HG03469 (cell line): ENCODE results near the gene PARN.
"Not testable (repeated sequence)": the region's sequence is repeated elsewhere in the genome, so short reads cannot be mapped to it uniquely, and the experiment has no call there.

Experiments used
- ATAC-seq: cut with Tn5 transposase; IDR thresholded peaks from one replicate; pipeline ENCODE4 v1.9.1; 2021; ENCODE audit warnings: mild to moderate bottlenecking, moderate library complexity, moderate number of reproducible peaks; ENCODE audit not compliant: unreplicated experiment

PARN gene

DNA sequence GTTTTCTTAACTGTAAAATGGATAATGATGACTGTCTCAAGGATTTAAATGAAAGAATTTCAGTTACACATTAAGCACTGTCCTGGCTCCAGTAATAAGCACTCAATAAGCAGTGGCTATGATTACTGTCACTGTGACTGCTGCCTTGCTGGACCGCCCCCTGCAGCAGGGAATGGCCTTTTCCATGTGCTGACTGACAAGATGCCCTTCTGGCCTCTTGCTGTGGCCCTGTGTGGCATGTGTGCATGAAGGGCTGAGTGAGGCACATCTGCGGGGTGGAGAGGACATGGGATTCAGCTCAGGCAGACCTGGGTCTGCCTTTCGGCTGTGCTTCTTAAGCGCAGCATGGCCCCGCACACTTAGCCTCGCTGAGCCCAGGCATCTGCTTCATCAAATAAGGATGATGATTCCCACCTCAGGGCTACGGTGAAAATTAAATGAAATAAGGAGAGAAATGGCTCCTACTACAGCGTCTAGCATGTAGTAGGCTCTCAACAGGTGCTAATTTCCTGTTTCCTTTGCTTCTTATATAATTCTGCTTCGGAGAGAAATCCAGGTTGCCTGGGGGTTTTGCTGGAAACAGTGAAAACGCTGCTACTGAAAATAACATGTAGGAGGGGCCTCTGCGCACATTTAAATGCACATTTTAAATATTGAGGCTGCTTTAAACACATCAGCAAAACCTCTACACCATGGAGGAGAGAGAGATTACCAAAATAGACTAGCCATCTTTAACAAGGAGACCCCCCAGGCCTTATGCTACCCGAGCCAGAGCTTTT, 183.9 kb downstream of the PARN start:
- no peak for ATAC-seq

DNA sequence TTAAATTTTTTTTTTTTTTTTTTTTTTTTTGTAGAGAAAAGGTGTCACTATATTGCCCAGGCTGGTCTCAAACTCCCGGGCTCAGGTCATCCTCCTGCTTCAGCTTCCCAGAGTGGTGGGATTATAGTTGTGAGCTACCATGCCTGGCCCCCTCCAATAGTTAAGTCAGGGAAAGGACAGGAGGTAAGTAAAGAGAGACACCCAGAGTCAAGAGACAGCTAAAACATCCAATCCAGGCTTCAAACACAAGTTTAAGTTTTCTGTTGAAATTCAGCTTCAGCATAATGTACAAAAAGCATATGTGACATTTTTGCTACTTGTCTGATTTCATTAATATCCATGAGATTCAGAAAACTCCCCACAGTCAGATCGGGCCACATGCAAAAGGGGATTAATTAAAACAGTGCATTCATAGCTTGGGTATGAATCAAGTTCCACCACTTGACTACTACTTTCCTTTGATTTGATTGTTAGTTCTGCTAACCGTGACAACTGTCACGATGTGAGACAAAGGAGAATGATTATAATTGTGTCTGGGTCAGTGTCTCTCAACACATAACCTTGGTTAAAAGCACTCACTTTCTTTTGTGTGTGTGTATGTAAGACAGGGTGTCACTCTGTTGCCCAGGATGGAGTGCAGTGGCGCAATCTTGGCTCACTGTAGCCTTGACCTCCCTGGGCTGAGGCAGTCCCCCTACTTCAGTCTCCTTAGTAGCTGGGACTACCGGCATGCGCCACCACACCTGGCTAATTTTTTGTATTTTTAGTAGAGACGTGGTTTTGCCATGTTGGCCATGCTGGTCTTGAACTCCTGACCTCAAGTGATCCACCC, 184.9 kb downstream of the PARN start:
- ATAC-seq, result no peak

- not testable (repeated sequence) for ATAC-seq
Measured at GRCh38 chr16:14441533-14441932, 188.5 kb downstream of the PARN start.

DNA sequence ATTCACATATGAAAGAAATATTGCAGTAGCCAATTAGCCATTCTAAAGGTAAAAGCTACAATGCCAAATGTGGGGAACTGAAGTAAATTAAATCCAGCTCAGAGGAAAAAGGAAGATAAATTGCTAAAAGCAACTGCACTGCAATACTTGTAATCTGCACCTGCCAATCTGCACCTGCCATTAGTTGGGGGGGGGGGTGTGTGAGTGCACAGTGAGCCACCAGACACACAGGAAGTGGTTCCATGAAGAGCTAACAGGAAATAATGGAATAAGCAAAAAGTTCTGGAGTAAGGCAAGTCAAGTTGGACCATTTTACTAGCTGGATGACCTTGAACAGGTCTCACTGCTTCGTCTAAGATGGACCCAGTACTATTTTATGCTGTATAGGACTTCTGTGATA, 191.8 kb downstream of the PARN start:
- ATAC-seq, result no peak

DNA sequence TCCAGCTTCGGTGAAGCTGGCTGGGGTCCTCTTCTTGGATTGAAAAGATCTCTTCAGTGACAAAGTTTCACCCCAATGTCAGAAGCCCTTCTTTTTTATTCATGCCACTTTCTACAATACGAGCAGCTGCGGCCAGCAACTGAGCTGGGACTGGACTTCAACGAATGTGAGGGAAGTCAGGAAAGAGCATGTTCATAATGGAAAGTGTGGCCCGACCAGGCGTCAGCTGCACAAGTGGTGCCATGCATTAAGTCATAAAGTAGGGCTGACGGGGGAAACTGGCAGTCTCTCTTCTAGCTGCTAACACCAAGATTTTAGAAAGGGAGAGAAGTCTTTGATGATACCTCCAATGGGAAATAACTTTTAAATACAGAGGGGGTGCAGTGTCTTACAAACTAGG, 192.6 kb downstream of the PARN start:
- ATAC-seq, result no peak

DNA sequence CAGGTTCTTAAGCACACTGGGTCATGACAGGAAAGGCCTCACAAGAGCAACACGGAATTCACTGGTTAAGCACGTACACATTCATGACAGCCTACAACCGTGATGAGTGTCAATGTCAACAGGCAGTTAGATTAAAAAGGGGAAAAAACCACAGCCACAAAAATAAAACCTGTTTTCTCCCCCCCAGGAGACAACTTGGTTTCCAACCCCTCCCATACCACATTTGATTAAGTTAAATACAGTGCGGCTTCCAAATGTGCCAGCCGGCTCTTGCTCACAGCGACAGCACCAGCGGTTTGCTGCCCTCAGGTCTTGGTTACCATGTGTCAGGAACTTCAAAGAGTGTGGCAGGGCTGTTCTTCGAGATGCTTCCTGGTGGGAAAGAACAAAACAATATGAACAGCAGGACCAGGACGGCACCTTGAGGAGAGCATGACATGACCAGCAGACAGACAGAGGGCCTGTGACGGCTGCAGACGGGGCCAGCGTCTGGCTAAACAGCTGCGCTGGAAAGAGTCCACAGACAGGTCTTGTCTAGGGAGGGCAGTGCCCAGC, 193.6 kb downstream of the PARN start:
- ATAC-seq, result no peak

- ATAC-seq, result no peak
Measured at GRCh38 chr16:14434860-14435259, 195.2 kb downstream of the PARN start.

GRCh38 chr16:14428971-14429637, 201.0 kb downstream of the PARN start:
- not testable (repeated sequence) for ATAC-seq

GRCh38 chr16:14428043-14428442, 202.0 kb downstream of the PARN start:
- ATAC-seq, result no peak

DNA sequence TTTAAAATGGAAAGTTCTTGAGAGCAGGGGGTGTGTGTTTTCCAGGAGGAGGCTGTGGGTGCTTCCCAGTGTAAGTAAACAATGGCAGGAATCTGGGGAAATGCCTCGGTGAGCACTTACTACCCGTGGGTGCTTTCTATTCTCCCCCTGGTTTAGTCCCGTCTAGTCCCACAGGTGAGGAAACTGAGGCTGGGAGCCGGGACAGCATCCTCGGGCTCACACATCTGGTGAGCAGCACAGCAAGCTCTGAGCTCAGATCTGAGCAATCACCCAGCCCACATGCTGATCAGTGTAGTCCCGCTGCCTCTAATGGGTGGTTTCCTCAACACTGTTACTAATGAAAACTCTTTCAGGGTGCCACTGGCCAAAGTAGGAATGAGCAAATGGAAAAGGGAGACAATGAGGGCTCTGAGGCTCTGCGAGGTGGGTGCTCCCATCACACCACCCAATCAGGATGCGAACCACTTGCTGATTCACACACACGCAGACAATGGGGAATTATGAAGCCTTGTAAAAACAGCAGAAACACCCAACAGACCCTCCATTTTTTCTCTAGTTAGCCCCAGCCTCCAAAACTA, 202.6 kb downstream of the PARN start:
- ATAC-seq, result no peak

GRCh38 chr16:14424595-14424994, 205.5 kb downstream of the PARN start:
- no peak for ATAC-seq

DNA sequence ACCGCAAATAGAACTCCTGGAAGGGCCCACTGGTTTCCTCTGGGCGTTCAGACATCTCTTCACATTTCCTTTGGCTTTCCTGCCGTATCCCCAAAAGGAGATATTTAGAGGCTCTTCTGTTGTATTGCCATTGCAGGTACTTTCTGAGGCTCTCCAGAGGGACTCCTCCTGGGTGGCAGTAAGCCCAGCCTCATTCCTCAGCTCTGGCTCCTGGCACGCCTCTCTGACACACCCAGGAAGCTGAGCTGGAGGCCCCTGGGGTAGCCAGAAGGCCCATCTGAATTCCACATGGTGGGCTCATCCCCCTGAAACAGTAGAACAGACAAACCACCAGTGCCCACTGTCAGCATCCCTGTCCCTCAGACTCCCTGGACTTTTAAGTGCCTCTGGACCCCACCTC, 206.7 kb downstream of the PARN start:
- no peak for ATAC-seq

- no peak for ATAC-seq
Measured at GRCh38 chr16:14420721-14421488, 209.2 kb downstream of the PARN start.

GRCh38 chr16:14420243-14420642, 209.8 kb downstream of the PARN start:
- not testable (repeated sequence) for ATAC-seq

DNA sequence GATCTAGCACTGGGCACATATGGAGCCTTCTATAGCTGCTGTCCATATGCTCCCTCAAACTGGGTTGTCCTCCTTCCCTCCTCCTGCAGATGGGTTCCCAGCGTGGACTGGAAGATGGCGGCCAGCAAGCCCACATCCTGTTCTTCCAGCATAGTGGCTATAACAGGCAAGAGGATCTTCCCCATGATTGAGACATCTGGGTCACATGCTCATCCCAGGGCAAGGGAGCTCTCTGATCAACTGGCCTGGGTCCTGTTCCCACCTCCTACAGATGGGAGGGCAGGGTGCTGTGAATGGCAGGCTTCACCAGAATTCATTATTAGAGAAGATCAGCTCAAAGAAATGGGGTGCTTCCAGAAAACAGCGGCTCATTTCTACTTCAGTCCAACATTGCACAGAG, 210.2 kb downstream of the PARN start:
- no peak for ATAC-seq

DNA sequence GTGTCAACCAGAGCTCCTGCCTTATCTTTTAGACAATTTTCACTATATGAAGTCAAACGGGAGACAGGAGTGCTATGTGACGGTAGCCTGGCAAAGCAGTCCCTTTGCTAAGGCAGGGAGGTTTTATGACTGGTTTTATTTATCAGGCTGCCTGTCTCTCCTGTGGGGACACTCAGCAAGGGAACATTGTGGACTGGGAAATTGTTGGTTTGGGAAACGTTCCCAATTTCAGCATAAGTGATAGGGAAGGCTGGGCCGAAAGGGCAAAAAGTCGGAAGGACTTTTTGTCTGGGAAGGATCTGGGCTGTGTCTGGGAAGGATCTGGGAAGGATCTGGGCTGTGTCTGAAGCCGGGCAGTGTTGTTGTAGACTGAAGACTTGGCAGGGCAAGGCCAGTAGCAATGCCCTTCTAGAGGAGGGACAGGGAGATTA, 211.2 kb downstream of the PARN start:
- no peak for ATAC-seq

GRCh38 chr16:14416184-14416583, 213.9 kb downstream of the PARN start:
- no peak for ATAC-seq

DNA sequence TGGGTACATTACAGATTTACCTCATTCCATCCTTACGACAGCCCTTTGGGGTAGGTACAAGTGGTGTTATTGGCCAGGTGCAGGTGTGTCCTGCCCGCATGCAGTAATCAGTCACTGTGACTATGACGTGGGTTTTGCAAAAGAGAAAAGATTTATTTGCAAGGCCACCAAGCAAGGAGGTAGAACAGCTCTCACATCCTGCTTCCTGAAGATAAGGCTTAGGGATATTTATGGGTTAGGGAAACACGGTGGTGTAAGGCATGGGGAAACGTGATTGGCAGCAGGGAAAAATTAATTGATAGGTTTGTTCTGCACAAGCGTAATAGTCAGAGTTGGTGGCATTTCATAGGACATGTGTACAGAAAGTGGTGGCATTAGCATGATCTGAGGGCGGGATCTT, 214.8 kb downstream of the PARN start:
- no peak for ATAC-seq

DNA sequence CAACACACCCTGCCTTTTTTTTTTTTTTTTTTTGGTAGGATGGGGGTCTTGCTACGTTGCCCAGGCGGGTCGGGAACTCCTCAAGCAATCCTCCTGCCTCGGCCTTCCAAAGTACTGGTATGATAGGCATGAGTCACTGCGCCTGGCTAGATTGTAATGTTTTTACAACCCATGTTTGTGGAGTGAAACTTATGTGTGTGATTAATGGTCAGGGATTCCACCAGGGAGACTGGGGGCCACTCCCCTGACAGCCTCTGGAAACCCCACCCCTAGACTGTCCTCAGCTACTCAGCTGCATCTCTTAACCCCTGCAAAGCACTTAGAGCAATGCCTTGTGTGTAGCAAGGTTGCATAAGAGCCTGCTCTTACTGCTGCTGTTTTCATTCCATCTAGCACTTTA, 220.5 kb downstream of the PARN start:
- ATAC-seq, result no peak

- ATAC-seq, result no peak
Measured at GRCh38 chr16:14407786-14408399, 222.2 kb downstream of the PARN start.
